Measurements from ENCODE around the gene NRXN3. TPM values are rescaled to one million over a fixed set of nuclear protein-coding genes. Genes with fewer than 3 reads are reported as not detected.

NRXN3 gene
- total RNA-seq, 1 donor from 2014 or later: 20.3 TPM

- DNase-seq (ENCODE audit: low spot score): no peak
Observed at GRCh38 chr14:78798757-78799156, 628.6 kb downstream of the NRXN3 start.

- DNase-seq (ENCODE audit: low spot score): no peak
Observed at GRCh38 chr14:78805570-78805969, 635.4 kb downstream of the NRXN3 start.

GRCh38 chr14:78823035-78823434 lies 652.9 kb downstream of the NRXN3 start:
- DNase-seq (ENCODE audit: low spot score): no peak

- DNase-seq (ENCODE audit: low spot score): no peak
Observed at GRCh38 chr14:78823516-78823915, 653.3 kb downstream of the NRXN3 start.

- DNase-seq (ENCODE audit: low spot score): no peak
Observed at GRCh38 chr14:78829274-78829673, 659.1 kb downstream of the NRXN3 start.

- no peak for DNase-seq (ENCODE audit: low spot score)
Observed at GRCh38 chr14:78834766-78835451, 664.7 kb downstream of the NRXN3 start.

GRCh38 chr14:78835909-78836308 lies 665.7 kb downstream of the NRXN3 start:
- no peak for DNase-seq (ENCODE audit: low spot score)

GRCh38 chr14:78836777-78837176 lies 666.6 kb downstream of the NRXN3 start:
- peak; percentile 64 for DNase-seq (ENCODE audit: low spot score)

- DNase-seq (ENCODE audit: low spot score): no peak
Observed at GRCh38 chr14:78838959-78839358, 668.8 kb downstream of the NRXN3 start.

GRCh38 chr14:78840898-78841297 lies 670.7 kb downstream of the NRXN3 start:
- no peak for DNase-seq (ENCODE audit: low spot score)

- DNase-seq (ENCODE audit: low spot score): no peak
Observed at GRCh38 chr14:78847801-78848200, 677.6 kb downstream of the NRXN3 start.

GRCh38 chr14:78848234-78848820 lies 678.2 kb downstream of the NRXN3 start:
- no peak for DNase-seq (ENCODE audit: low spot score)

GRCh38 chr14:78849952-78850351 lies 679.8 kb downstream of the NRXN3 start:
- DNase-seq (ENCODE audit: low spot score): no peak

GRCh38 chr14:78851189-78851588 lies 681.0 kb downstream of the NRXN3 start:
- no peak for DNase-seq (ENCODE audit: low spot score)

GRCh38 chr14:78852040-78852439 lies 681.9 kb downstream of the NRXN3 start:
- no peak for DNase-seq (ENCODE audit: low spot score)

- no peak for DNase-seq (ENCODE audit: low spot score)
Observed at GRCh38 chr14:78857974-78858373, 687.8 kb downstream of the NRXN3 start.

- peak; percentile 18 for DNase-seq (ENCODE audit: low spot score)
Observed at GRCh38 chr14:78863143-78863542, 693.0 kb downstream of the NRXN3 start.

- no peak for DNase-seq (ENCODE audit: low spot score)
Observed at GRCh38 chr14:78872837-78873236, 702.7 kb downstream of the NRXN3 start.

- no peak for DNase-seq (ENCODE audit: low spot score)
Observed at GRCh38 chr14:78873581-78873980, 703.4 kb downstream of the NRXN3 start.

GRCh38 chr14:78875049-78875448 lies 704.9 kb downstream of the NRXN3 start:
- no peak for DNase-seq (ENCODE audit: low spot score)

- no peak for DNase-seq (ENCODE audit: low spot score)
Observed at GRCh38 chr14:78885884-78886283, 715.7 kb downstream of the NRXN3 start.

GRCh38 chr14:78897443-78897842 lies 727.3 kb downstream of the NRXN3 start:
- DNase-seq (ENCODE audit: low spot score): no peak

GRCh38 chr14:78902010-78902623 lies 731.9 kb downstream of the NRXN3 start:
- DNase-seq (ENCODE audit: low spot score): peak; percentile 16
